ENCODE results near the gene TSC2.
"Not testable (repeated sequence)": the region's sequence is repeated elsewhere in the genome, so short reads cannot be mapped to it uniquely, and the experiment has no call there.

Gene TSC2

GRCh38 chr16:2088759-2089358 lies 41.1 kb downstream of the TSC2 start:
- no peak for DNase-seq

- DNase-seq, result no peak
Measured at GRCh38 chr16:2089706-2090480, 42.1 kb downstream of the TSC2 start.

DNA sequence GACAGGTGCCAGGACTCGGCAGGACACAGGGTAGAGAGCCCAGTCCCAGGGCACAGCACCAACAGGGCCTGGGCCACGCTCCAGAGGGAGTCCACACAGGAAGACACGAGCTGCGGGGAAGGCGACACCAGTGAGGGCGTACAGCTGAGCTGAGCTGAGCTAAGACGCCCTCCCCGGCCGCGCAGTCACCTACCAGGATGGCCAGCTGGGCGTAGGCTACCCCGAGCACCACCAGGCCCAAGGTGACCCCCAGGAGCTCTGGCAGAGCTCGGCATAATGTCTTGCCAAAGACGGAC lies 42.6 kb downstream of the TSC2 start:
- DNase-seq, result no peak

- DNase-seq, result peak; percentile 90
Measured at GRCh38 chr16:2090777-2091546, 43.2 kb downstream of the TSC2 start.

GRCh38 chr16:2091547-2092255 lies 43.9 kb downstream of the TSC2 start:
- DNase-seq, result no peak

DNA sequence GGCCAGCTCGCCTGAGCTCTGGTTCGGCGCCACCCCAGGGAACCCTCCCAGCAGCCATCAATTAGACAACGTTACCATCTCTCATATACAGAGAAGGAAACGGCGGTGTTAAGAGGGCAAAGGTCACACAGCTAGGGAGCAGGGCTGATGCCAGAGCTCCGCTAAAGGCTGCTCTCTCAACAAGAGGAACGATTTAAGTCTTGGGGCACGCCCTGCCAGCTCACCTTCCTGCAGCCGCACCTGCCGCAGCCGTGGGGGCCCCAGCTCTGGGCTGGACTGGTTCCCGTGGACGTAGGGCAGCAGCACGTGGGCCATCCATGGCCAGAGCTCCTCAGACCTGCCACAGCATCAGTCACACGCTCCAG lies 44.5 kb downstream of the TSC2 start:
- no peak for DNase-seq

GRCh38 chr16:2092866-2093265 lies 45.1 kb downstream of the TSC2 start:
- no peak for DNase-seq

DNA sequence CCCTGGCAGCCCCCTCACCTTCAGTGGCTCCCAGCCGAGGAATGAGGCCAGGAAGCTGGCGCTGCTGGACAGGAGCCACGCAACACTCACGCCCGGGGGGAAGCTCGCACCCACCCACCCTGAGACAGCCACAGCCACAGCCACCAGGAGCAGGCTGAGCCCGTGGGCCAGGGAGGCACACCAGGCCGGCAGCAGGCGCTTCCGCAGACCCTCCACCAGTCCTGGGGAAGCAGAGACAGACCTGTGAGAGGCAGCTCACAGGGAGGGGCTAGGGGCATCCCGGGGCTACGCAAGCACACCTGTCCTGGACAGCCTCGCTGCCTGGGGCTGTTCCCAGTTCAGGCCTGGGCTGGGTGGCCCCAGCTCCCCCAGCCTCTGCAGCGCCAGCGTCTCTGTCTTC lies 46.0 kb downstream of the TSC2 start:
- no peak for DNase-seq

DNA sequence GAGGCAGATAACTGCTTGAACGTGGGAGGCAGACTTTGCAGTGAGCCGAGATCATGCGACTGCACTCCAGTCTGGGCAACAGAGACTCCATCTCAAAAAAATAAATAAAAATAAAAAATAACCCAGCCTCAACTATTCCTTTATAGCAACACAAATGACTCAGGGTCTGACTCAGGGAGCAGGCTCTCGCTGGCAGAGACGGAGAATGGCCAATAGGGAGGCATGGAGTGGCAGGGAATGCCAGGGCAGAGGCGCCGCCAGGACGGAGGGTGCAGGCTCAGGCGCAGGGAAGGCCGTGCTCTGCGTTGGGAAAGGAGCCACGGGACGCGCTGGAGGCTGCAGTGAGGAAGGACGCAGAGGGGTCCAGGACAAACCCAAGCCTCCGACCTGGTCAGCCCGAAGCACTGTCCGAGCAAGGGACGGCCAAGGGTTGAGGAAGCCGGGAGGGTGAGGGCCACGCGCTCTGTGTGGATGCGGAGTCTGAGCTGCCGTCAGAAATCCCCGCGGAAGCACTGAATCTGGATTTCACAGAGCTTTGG lies 47.6 kb downstream of the TSC2 start:
- DNase-seq, result no peak

GRCh38 chr16:2095918-2096582 lies 48.3 kb downstream of the TSC2 start:
- DNase-seq, result no peak

DNA sequence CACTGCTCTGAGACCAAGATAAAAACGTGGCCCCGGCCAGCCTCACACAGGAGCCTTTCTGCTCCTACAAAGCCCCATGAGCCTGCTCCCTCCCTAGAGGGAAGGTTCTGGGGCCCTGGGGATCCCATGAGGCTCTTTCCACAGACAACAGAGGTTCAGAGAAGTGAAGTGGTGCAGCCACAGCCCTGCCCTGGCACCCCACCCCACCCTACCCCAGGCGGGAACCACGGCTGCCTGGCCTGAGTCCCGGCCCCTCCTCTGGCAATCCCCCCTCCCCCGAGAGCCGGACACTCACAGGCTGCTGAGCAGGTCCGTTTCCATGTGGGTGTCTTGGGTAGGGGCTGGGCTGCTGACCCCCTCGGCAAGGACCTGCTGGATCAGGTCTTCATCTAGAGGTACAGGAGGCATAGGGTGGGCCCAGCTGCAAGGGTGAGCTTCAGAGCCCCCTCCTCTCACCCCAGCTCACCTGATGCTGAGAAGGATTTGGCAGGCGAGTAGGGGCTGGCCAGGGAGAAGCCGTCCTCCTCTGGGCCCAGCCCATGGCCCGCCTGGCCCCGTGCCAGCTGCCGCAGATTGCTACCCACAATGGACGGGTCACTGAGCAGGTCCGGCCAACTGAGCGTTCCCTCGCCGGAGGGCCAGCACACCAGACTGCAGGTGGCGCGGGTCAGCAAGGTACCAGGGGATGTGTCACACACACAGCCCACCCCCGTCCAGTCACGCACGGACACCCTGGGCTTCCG lies 49.2 kb downstream of the TSC2 start:
- DNase-seq, result no peak

GRCh38 chr16:2097689-2098088 lies 49.9 kb downstream of the TSC2 start:
- DNase-seq, result not testable (repeated sequence)

- not testable (repeated sequence) for DNase-seq
Measured at GRCh38 chr16:2101581-2101980, 53.8 kb downstream of the TSC2 start.

DNA sequence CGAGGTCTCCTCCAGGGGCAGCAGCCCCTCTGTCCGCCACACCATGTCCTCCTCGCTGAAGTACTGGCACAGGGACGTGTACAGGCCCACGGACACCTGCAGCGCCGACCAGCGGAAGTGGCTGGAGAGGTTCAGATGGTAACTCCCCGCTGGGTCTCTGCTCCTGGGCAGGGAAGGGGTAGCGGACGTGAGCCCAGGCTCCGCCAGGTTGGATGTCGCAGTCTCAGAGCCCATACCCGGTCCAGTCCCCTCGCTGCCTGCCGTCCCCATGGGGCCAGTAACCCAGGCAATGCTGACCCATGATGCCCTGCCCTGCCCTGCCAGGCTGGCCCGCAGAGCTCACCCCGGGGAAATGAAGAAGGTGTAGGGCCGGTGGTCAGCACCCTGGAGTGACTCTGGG lies 54.7 kb downstream of the TSC2 start:
- DNase-seq, result no peak

GRCh38 chr16:2104464-2104863 lies 56.7 kb downstream of the TSC2 start:
- not testable (repeated sequence) for DNase-seq

- DNase-seq, result not testable (repeated sequence)
Measured at GRCh38 chr16:2105291-2105690, 57.5 kb downstream of the TSC2 start.

- not testable (repeated sequence) for DNase-seq
Measured at GRCh38 chr16:2105769-2106168, 58.0 kb downstream of the TSC2 start.

GRCh38 chr16:2106211-2106610 lies 58.4 kb downstream of the TSC2 start:
- DNase-seq, result not testable (repeated sequence)

DNA sequence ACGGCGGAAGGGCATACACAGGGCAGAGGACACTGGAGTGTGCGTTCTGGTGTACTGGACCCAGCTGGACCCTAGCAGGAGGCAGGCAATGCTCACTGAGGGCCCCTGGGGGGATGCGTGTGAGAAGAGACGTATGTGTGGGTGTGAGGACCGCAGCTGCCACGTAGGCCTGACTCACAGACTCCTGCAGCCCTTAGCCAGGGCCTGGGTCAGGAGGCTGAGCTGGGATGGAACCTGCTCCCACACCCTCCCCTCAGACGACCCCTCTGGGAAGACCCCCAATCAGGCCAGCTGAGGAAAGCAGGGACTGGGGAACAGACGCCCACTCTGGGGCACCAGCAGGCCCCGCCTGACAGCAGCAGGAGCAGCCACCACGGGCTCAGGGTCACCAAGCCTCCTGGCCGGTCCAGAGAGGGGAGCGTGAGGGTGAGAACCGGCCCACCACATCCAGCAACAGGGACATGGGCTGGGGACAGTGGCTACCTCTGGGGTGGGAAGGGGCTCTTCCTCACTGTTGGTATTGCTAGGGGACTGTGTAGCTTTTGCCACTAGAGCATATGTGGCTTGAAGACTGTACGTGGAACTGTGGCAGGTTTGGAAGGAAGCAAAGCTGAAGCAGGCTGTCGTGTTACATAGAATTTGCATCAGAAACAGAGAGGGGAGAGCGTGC lies 59.5 kb downstream of the TSC2 start:
- not testable (repeated sequence) for DNase-seq

- not testable (repeated sequence) for DNase-seq
Measured at GRCh38 chr16:2107791-2108125, 60.0 kb downstream of the TSC2 start.

Data from NCI-H2029 (cell line).